AG09319 (cell line): Measurements from ENCODE around the gene CAMK2G.
"Not testable (repeated sequence)": the region's sequence is repeated elsewhere in the genome, so short reads cannot be mapped to it uniquely, and the experiment has no call there.

ENCODE experiments used
- DNase-seq: peaks from one replicate; pipeline ENCODE4 v3.0.0-alpha.2; 2010; ENCODE audit warnings: low read depth; ENCODE audit errors: extremely low read depth
- CTCF ChIP-seq: IDR thresholded peaks from 2 replicates; pipeline ENCODE4 v1.5.1; 2011; ENCODE audit warnings: low read depth, mild to moderate bottlenecking, inconsistent platforms, low read length, moderate library complexity

Gene CAMK2G

GRCh38 chr10:73798087-73798486, 76.3 kb downstream of the CAMK2G start:
- no peak for TF ChIP-seq CTCF
- DNase-seq = no peak

DNA sequence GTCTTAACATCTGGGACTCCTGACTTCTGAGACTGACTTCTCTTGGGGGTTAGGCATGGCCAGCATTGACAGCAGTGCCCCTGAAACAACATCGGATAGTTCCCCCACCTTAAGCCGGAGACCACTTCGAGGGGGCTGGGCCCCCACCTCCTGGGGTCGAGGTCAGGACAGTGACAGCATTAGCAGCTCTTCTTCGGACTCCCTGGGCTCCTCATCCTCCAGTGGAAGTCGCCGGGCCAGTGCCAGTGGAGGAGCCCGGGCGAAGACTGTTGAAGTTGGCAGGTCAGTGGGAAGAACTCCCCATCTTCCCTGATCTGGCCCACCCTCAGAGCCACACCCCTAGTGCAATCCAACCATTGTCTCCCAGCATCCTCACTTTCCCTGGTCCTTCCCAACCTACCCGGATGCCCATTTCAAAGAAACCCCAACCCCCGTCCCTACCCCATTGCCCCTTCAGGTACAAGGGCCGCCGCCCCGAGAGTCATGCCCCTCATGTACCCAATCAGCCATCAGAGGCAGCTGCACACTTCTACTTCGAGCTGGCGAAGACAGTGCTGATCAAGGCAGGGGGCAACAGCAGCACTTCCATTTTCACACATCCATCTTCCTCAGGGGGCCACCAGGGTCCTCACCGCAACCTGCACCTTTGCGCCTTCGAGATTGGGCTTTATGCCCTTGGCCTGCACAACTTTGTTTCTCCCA, 76.9 kb downstream of the CAMK2G start:
- TF ChIP-seq CTCF = no peak
- DNase-seq = no peak

GRCh38 chr10:73796766-73797165, 77.6 kb downstream of the CAMK2G start:
- no peak for TF ChIP-seq CTCF
- DNase-seq = no peak

- DNase-seq = not testable (repeated sequence)
Measured at GRCh38 chr10:73796035-73796434, 78.3 kb downstream of the CAMK2G start.

DNA sequence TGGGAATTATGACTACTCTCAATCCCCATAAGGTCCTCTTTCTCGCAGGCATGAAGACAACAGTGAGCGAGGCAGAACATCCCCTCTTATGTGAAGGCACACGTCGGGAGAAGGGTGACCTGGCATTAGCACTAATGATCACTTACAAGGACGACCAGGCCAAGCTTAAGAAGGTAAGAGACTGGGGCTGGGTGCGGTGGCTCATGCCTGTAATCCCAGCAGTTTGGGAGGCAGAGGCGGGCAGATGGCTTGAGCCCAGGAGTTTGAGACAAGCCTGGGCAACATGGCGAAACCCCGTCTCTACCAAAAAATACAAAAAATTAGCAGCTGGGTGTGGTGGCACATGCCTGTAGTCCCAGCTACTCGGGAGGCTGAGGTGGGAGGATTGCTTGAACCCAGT, 78.9 kb downstream of the CAMK2G start:
- DNase-seq = not testable (repeated sequence)

- no peak for DNase-seq
- TF ChIP-seq CTCF = no peak
Measured at GRCh38 chr10:73793456-73793855, 80.9 kb downstream of the CAMK2G start.

DNA sequence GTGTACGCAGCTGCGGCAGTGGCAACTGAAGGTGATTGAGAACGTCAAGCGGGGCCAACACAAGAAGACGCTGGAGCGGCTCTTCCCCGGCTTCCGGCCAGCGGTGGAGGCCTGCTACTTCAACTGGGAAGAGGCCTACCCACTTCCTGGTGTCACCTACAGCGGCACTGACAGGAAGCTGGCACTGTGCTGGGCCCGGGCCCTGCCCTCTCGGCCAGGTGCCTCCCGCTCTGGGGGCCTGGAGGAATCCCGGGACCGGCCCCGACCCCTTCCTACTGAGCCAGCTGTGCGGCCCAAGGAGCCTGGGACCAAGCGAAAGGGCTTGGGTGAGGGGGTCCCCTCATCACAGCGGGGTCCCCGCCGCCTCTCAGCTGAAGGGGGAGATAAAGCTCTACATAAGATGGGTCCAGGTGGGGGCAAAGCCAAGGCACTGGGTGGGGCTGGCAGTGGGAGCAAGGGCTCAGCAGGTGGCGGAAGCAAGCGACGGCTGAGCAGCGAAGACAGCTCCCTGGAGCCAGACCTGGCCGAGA, 82.4 kb downstream of the CAMK2G start:
- DNase-seq = no peak
- no peak for TF ChIP-seq CTCF

- DNase-seq = no peak
- TF ChIP-seq CTCF = no peak
Measured at GRCh38 chr10:73790886-73791625, 83.3 kb downstream of the CAMK2G start.
